T-helper 1 cell treated with Interleukin-12 subunit alpha and Interleukin-12 subunit beta and Interleukin-4 antibody, amounts not matched to agents 30 μg/mL and 1 μg/mL, for 36 hours (primary cell): ENCODE data around the gene ADCY7.

Experiments used
- H3K27ac Mint-ChIP-seq: one replicate; pipeline ENCODE4 v1.8.0; 2021; ENCODE audit warnings: mild to moderate bottlenecking, mixed read lengths
- H3K27me3 Mint-ChIP-seq: one replicate; pipeline ENCODE4 v1.8.0; 2021; ENCODE audit warnings: low read depth, mixed read lengths
- H3K36me3 Mint-ChIP-seq: one replicate; pipeline ENCODE4 v1.8.0; 2021; ENCODE audit warnings: low read depth, mixed read lengths
- H3K4me1 Mint-ChIP-seq: one replicate; pipeline ENCODE4 v1.8.0; 2021; ENCODE audit warnings: low read depth, mixed read lengths
- H3K4me3 Mint-ChIP-seq: one replicate; pipeline ENCODE4 v1.8.0; 2021; ENCODE audit warnings: mild to moderate bottlenecking, moderate library complexity, mixed read lengths
- H3K9me3 Mint-ChIP-seq: one replicate; pipeline ENCODE4 v1.8.0; 2021; ENCODE audit warnings: mixed read lengths

The ADCY7 gene

DNA sequence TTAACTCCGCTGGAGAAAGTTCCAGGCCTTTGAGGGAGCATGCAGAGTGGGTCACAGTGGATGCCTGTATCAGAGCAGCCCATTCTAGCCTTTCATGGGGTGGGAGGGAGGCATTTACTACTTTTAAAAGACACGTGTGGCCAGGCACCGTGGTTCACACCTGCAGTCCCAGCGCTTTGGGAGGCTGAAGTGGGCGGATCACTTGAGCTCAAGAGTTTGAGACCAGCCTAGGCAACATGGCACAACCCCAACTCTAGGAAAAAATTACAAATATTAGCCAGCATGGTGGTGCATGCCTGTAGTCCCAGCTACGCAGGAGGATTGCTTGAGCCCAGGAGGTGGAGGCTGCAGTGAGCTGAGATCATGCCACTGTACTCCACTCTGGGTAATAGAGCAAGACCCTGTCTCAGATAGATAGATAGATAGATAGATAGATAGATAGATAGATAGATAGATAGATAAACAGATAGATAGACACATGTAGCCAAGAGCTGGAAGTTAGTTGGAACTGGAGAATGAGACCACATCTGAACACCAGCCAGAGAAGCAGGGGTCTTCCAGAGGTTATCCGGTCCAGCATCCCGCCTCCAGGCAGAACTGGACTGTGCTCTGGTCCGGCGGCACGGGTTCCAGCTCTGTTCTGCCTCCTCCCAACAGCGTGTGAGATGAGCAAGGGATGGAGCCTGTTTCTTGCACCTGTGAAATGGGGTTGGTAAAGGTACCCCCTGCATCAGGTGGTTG is 3.6 kb downstream of the ADCY7 start:
- Mint-ChIP-seq H3K27ac (no peak overlapping the region), H3K36me3 (peaks cover 32% of the 10 kb centered on the region), H3K4me3 (no peak overlapping the region)

DNA sequence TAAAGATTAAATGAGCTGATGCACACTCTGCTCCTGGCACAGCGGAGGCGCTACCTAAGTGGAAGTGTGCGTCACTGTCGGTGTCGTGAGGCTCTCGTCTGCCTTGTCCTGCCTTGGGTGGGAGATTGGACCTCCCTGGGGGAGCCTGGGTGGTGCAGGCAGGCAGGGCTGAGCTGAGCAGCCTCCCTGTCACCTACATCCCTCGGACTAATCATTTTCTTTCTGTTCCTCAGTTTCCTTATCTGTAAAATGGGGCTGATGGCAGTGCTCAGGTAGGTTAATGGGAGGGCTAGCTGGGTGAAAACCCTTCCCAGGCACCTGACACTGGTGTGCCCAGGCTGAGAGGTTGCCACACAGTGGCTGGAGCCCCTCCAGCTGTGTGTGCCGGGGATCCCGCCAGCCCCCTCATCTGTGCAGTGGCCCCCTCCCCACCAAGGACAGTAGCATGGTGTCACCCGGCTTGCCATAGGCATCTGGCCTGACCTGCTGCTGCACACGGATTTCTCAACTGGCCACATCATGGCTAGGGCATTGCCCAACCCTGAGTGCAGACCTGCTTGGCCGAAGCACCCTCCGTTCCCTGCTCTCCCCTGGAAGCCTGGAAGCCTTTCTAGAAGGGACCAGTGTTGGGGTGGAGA is 4.3 kb downstream of the ADCY7 start:
- Mint-ChIP-seq H3K4me3 (no peak overlapping the region), H3K27ac (peak overlapping the region; percentile 59)

More for the DNA sequence above, 3.6 kb downstream of the ADCY7 start:
- Mint-ChIP-seq H3K27me3 (no peaks in the 10 kb centered on the region), H3K9me3 (no peaks in the 10 kb centered on the region), H3K4me1 (peaks cover 74% of the 10 kb centered on the region)

DNA sequence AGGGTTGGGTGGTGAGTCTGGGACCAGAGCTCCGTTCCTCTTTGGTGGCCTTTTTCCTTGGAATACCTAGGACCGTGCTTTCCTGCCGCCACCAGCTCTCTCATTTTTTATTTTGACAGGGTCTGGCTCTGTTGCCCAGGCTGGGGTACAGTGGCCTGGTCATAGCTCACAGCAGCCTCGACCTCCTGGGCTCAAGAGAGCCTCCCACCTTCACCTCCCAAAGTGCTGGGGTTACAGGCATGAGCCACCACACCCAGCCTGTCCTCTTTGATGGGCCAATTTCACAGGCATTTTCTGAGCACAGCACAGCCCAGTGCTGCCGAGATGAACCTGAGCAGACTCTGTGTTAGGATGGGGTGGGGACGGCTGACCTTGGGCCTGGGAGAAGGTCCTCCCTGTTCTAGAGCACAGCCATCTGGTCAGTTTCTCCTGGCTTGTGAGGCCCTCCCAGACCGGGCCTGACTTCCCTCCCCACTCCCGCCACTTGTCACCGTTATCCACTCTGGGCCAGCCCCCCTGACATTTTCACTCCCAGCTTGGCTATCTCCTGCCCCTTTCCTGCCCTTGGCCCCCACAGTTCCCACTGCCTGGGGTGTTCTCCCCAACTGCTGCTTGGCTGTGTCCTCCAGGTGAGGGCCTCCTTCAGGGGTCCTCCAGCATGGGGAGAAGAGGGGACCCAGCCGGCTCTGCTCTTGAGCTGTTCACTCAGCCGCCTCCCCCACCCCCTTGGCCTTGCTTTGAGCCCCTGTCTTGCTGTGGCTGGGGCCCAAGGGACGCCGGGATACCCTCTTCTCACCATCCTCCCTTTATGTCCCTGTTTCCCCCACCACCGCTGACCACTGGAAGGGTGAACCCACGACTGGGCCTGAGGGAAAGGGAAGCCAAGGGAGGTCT is 5.0 kb downstream of the ADCY7 start:
- Mint-ChIP-seq H3K27me3 (no peaks in the 10 kb centered on the region), H3K4me1 (peaks cover 66% of the 10 kb centered on the region), H3K4me3 (no peak overlapping the region), H3K27ac (peak overlapping the region; percentile 49), H3K36me3 (peaks cover 31% of the 10 kb centered on the region), H3K9me3 (no peaks in the 10 kb centered on the region)

More for the DNA sequence above, 4.3 kb downstream of the ADCY7 start:
- Mint-ChIP-seq H3K9me3 (no peaks in the 10 kb centered on the region), H3K27me3 (no peaks in the 10 kb centered on the region), H3K4me1 (peaks cover 74% of the 10 kb centered on the region), H3K36me3 (peaks cover 31% of the 10 kb centered on the region)

DNA sequence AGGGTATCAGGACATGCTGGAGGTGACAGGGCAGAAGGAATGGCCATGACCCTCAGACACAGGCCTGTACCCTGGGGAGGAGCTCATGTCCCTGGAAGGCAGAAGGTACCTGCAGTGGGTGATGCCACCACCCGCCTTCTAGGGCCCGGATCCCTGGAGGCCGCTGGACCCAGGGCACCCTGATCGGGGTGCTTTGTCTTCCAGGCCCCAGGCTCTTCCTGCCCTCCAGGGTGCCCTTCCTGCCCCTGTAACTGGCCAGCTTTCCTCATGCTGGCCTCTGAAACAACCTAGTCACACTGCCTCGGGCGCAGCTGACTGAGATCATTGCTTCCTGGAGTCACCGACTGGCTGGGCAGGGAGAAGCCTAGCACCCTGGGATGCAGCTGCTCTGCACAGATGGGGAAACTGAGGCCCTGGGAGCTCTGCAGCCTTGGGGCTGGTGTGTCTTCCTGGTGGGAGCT is 5.8 kb downstream of the ADCY7 start:
- no peaks in the 10 kb centered on the region for H3K9me3 Mint-ChIP-seq
- H3K4me1 Mint-ChIP-seq = peaks cover 70% of the 10 kb centered on the region
- H3K4me3 Mint-ChIP-seq = no peak overlapping the region
- H3K36me3 Mint-ChIP-seq = peaks cover 34% of the 10 kb centered on the region
- H3K27me3 Mint-ChIP-seq = no peaks in the 10 kb centered on the region
- H3K27ac Mint-ChIP-seq = peak overlapping the region; percentile 63

DNA sequence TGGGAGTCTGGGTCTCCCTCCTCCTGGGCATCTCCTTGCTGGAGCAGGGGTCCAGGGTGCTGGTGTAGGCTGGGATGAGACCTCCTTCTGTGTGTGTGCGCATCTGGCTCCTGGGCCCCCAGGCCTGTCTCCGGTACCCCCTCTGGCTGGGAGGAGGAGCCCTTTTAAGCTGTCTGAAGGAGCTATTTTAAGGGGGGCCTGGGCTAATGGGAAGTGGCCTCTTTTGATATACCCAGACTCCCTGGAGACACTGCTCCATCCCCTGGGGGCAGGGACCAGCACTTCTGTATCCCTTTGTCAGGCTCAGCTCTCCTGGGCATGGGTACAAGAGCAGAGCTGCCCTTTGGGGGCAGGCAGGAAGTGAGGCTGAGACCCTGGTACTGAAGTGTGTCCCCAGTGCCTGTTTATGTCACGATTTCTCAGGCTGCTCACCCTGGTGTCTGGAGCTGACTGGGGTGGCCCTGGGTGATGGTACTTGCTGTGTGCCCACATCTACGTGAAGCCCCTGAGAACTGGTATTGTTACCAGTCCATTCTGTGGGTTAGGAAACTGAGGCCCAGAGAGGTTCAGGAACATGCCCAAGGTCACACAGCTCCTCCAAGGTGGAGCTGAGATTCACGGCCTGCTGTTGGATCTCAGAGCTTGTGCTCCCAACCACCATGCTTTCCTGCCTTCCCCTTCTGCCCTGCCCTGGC is 6.5 kb downstream of the ADCY7 start:
- no peaks in the 10 kb centered on the region for H3K9me3 Mint-ChIP-seq
- H3K36me3 Mint-ChIP-seq = peaks cover 33% of the 10 kb centered on the region
- peak overlapping the region; percentile 98 for H3K27ac Mint-ChIP-seq

DNA sequence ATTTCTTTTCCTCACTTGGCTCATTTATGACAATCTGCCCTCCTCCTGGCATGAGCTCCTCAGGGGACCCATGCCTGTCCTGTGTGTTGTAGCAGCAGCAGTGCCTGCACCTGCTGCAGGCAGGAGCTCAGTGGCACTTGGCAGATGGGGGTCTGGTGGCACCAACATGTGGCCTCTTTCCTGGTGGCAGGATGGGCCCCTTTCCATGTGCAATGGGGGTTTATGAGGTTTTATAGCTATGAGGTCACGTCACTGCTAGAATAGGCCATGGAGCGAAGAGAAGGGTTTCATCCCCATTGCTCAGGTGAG is 7.0 kb downstream of the ADCY7 start:
- H3K4me1 Mint-ChIP-seq = peaks cover 74% of the 10 kb centered on the region
- peaks cover 36% of the 10 kb centered on the region for H3K36me3 Mint-ChIP-seq
- no peaks in the 10 kb centered on the region for H3K9me3 Mint-ChIP-seq
- H3K4me3 Mint-ChIP-seq = peak overlapping the region; percentile 95
- peak overlapping the region; percentile 98 for H3K27ac Mint-ChIP-seq
- no peaks in the 10 kb centered on the region for H3K27me3 Mint-ChIP-seq

More for the DNA sequence above, 6.5 kb downstream of the ADCY7 start:
- H3K4me3 Mint-ChIP-seq = peak overlapping the region; percentile 95
- no peaks in the 10 kb centered on the region for H3K27me3 Mint-ChIP-seq
- H3K4me1 Mint-ChIP-seq = peaks cover 71% of the 10 kb centered on the region

DNA sequence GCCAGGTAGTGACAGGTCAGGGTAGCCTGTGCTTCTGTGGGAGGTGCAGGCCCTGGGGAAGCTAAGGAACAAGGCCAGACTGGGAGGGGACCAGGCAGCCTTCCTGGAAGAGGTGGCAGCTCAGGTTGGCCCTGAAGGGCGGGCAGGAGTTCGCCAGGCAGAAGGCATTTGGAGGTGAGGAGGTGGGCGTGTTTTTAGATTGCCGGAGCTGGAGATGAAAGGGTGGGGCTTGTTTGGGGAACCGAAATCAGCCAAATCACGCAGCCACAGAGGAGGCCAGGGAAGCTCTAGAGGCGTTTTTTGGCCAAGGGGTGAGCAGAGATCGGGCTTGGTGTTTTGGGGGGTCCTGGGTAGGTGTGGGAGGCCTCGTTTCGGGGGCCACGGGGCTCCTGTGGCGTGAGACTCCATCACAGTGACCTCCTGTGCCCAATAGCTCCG is 7.6 kb downstream of the ADCY7 start:
- no peaks in the 10 kb centered on the region for H3K9me3 Mint-ChIP-seq
- peaks cover 36% of the 10 kb centered on the region for H3K36me3 Mint-ChIP-seq
- H3K4me3 Mint-ChIP-seq = peak overlapping the region; percentile 95
- H3K27ac Mint-ChIP-seq = peak overlapping the region; percentile 98
- no peaks in the 10 kb centered on the region for H3K27me3 Mint-ChIP-seq
- H3K4me1 Mint-ChIP-seq = peaks cover 76% of the 10 kb centered on the region

DNA sequence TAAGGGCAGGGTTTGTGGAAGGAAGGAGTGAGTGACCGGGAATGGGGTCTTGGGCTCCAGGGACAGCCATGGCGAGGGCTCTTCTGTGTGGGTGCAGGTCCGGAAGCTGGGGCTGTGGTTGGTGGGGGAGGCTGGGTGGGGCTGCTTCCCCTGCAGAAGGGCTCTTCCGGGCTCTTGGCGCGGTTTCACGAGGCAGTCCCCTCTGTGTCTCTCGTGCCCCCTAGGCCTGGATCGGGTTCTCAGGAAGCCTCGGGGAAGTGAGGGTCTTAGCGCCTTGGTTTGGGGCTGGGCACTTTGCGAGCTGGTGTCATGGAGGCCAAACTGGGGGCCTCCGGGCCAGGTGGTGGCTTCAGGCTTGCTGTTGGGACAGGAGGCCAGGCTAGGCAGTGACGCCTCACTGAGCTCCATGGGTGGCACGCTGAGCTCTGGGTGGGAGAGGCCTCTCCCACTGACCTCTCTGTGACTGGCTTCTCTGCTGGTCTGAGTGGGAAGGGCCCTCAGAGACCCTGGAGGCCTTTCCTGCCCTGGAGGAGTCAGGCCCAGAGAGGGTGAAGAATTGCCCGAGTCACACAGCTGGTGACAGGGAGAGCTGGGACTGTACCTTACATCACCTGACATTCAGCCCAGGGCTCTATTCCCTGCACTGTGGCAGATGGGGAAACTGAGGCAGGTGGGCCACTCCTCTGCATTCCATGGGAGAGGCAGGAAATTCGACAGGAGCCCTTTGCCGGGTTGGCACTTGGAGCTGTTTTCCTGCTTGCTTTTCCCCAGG is 8.2 kb downstream of the ADCY7 start:
- H3K9me3 Mint-ChIP-seq = no peaks in the 10 kb centered on the region
- peak overlapping the region; percentile 98 for H3K27ac Mint-ChIP-seq
- H3K4me1 Mint-ChIP-seq = peaks cover 75% of the 10 kb centered on the region
- no peaks in the 10 kb centered on the region for H3K27me3 Mint-ChIP-seq
- peak overlapping the region; percentile 95 for H3K4me3 Mint-ChIP-seq
- peaks cover 34% of the 10 kb centered on the region for H3K36me3 Mint-ChIP-seq

DNA sequence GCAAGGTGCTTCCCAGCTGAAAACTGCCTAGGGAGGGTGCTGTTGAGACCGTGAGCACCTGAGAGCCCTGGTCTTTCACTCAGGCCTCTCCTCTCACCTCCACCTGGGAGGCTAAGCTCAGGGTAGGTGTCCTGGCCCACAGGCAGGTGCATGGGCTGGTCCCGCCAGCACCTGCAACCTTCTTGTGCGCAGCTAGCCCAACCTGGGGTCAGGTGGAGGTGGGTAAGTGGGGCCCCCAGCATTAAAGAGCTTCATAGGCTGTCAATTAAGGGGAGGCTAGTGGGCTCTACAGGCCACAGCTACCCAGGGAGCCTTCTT is 8.7 kb downstream of the ADCY7 start:
- peak overlapping the region; percentile 95 for H3K4me3 Mint-ChIP-seq
- no peaks in the 10 kb centered on the region for H3K9me3 Mint-ChIP-seq
- H3K4me1 Mint-ChIP-seq = peaks cover 76% of the 10 kb centered on the region
- H3K36me3 Mint-ChIP-seq = peaks cover 39% of the 10 kb centered on the region
- peak overlapping the region; percentile 98 for H3K27ac Mint-ChIP-seq
- H3K27me3 Mint-ChIP-seq = no peaks in the 10 kb centered on the region

DNA sequence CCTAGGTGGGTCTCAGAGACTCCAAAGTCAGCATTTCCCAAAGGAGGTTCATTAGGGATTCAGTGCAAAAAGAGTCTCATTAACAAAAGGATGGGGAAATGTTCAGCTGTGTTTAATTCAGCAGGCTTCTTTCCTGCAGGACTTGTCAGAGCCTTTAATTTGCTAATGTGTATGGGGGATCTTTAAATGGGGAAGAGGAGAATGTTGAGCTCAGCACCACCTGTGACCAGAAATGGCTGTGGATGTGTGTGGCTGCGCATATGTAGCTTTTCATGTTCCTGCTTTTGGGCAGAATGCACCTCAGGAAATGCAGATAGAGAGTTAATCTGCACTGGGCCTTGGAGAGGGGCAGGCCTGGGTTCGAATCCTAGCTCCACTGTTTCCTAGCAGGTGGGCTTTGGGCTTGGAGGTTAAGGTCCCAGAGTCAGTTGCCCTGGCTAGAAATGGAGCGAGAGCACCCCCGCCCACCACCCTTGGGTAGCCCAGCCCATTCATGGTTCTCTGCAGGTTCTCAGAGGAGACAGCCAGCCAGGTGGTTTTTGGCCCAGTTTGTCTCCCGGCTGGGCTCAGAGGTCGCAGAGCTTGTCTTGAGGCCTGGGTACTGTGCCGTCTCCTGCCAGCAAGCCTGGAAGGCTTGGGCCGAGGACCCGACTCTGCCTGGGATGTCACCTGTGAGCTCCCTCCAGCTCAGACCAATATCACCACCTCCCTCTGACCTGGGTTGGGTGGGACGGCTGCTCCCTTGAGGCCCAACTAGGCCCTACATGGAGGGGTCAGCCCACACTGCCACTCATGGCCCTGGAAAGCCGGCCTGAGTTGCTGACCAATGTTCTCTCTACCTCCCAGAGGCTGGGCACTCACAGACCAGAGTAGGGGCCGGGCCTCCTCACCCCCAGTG is 9.3 kb downstream of the ADCY7 start:
- H3K27ac Mint-ChIP-seq = peak overlapping the region; percentile 98
- H3K4me3 Mint-ChIP-seq = peak overlapping the region; percentile 58
- H3K36me3 Mint-ChIP-seq = peaks cover 42% of the 10 kb centered on the region
- H3K27me3 Mint-ChIP-seq = no peaks in the 10 kb centered on the region
- peaks cover 77% of the 10 kb centered on the region for H3K4me1 Mint-ChIP-seq
- no peaks in the 10 kb centered on the region for H3K9me3 Mint-ChIP-seq

DNA sequence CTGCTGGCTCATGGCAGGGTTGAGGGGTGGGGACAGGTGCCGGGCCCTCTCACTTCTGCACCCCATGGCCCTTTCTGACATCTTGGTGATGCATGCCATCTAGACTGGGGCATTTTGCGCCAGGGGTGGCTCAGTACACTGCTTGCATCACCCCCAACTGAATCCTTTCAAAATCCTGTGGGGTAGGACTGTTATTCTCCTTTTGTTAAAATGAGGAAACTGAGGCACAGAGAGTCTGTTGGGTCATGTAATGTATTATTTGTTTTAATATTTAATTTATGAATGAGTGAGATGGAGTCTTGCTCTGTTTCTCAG is 9.9 kb downstream of the ADCY7 start:
- Mint-ChIP-seq H3K27ac (no peak overlapping the region), H3K4me3 (no peak overlapping the region), H3K9me3 (no peaks in the 10 kb centered on the region), H3K4me1 (peaks cover 73% of the 10 kb centered on the region), H3K27me3 (no peaks in the 10 kb centered on the region), H3K36me3 (peaks cover 38% of the 10 kb centered on the region)

DNA sequence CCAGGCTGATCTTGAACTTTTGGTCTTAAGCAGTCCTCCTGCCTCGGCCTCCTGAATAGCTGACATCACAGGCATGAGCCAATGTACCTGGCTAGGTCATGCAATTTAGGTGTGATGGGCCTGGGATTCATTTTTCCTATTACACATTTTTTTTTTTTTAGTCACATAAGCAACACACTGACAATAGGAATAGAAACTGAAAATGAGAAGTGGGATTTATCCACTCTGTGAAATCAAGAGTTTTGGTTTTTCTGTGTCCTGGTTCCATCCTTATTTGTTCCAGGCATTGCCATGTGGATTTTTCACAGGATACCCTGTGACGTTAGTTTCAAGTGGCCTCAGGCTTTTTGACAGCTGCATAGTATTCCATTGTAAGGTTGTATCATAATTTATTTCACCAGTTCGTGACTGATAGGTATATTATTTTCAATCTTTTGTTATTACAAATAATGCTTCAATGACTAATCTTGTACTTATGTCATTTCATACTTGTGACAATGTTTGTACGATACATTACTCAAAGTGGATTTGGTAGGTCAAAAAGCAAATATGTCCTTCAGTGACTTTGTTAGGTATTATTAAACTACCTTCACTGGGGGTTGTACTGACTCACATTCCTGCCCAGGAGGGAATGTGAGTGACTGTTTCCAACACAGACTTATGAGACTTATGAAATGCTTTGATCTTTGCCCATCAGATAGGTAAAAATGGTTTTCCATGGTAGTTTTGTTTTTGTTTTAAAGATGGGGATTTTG is 10.6 kb downstream of the ADCY7 start:
- H3K27ac Mint-ChIP-seq = peak overlapping the region; percentile 73
- H3K4me3 Mint-ChIP-seq = peak overlapping the region; percentile 61
- no peaks in the 10 kb centered on the region for H3K9me3 Mint-ChIP-seq
- peaks cover 79% of the 10 kb centered on the region for H3K4me1 Mint-ChIP-seq
- H3K36me3 Mint-ChIP-seq = peaks cover 38% of the 10 kb centered on the region
- H3K27me3 Mint-ChIP-seq = no peaks in the 10 kb centered on the region
